ENCODE data around the gene DNAH8.
"Not testable (repeated sequence)": the region's sequence is repeated elsewhere in the genome, so short reads cannot be mapped to it uniquely, and the experiment has no call there.

The DNAH8 gene

GRCh38 chr6:38876475-38876874, 161.4 kb downstream of the DNAH8 start:
- no peak for DNase-seq (ENCODE audit: extremely low read depth in 1 of 2, low read depth in 1 of 2)

GRCh38 chr6:38877721-38878120, 162.6 kb downstream of the DNAH8 start:
- DNase-seq (ENCODE audit: extremely low read depth in 1 of 2, low read depth in 1 of 2) = no peak

- DNase-seq (ENCODE audit: extremely low read depth in 1 of 2, low read depth in 1 of 2) = no peak
Measured at GRCh38 chr6:38882157-38882556, 167.0 kb downstream of the DNAH8 start.

GRCh38 chr6:38897507-38897906, 182.4 kb downstream of the DNAH8 start:
- DNase-seq (ENCODE audit: extremely low read depth in 1 of 2, low read depth in 1 of 2) = no peak

- DNase-seq (ENCODE audit: extremely low read depth in 1 of 2, low read depth in 1 of 2) = no peak
Measured at GRCh38 chr6:38901802-38902522, 186.9 kb downstream of the DNAH8 start.

GRCh38 chr6:38906582-38906981, 191.5 kb downstream of the DNAH8 start:
- no peak for DNase-seq (ENCODE audit: extremely low read depth in 1 of 2, low read depth in 1 of 2)

GRCh38 chr6:38907264-38907663, 192.2 kb downstream of the DNAH8 start:
- no peak for DNase-seq (ENCODE audit: extremely low read depth in 1 of 2, low read depth in 1 of 2)

- DNase-seq (ENCODE audit: extremely low read depth in 1 of 2, low read depth in 1 of 2) = no peak
Measured at GRCh38 chr6:38909015-38909730, 194.1 kb downstream of the DNAH8 start.

- no peak for DNase-seq (ENCODE audit: extremely low read depth in 1 of 2, low read depth in 1 of 2)
Measured at GRCh38 chr6:38910207-38910606, 195.1 kb downstream of the DNAH8 start.

GRCh38 chr6:38912378-38912777, 197.3 kb downstream of the DNAH8 start:
- DNase-seq (ENCODE audit: extremely low read depth in 1 of 2, low read depth in 1 of 2) = no peak

- no peak for DNase-seq (ENCODE audit: extremely low read depth in 1 of 2, low read depth in 1 of 2)
Measured at GRCh38 chr6:38915205-38915925, 200.3 kb downstream of the DNAH8 start.

- DNase-seq (ENCODE audit: extremely low read depth in 1 of 2, low read depth in 1 of 2) = not testable (repeated sequence)
Measured at GRCh38 chr6:38921540-38921939, 206.4 kb downstream of the DNAH8 start.

GRCh38 chr6:38924791-38925509, 209.8 kb downstream of the DNAH8 start:
- no peak for DNase-seq (ENCODE audit: extremely low read depth in 1 of 2, low read depth in 1 of 2)

GRCh38 chr6:38929560-38929959, 214.4 kb downstream of the DNAH8 start:
- no peak for DNase-seq (ENCODE audit: extremely low read depth in 1 of 2, low read depth in 1 of 2)

- DNase-seq (ENCODE audit: extremely low read depth in 1 of 2, low read depth in 1 of 2) = no peak
Measured at GRCh38 chr6:38933426-38933825, 218.3 kb downstream of the DNAH8 start.

- no peak for DNase-seq (ENCODE audit: extremely low read depth in 1 of 2, low read depth in 1 of 2)
Measured at GRCh38 chr6:38935051-38935450, 219.9 kb downstream of the DNAH8 start.

GRCh38 chr6:38937839-38938613, 222.9 kb downstream of the DNAH8 start:
- no peak for DNase-seq (ENCODE audit: extremely low read depth in 1 of 2, low read depth in 1 of 2)

GRCh38 chr6:38938741-38939140, 223.6 kb downstream of the DNAH8 start:
- no peak for DNase-seq (ENCODE audit: extremely low read depth in 1 of 2, low read depth in 1 of 2)

GRCh38 chr6:38942442-38942841, 227.3 kb downstream of the DNAH8 start:
- no peak for DNase-seq (ENCODE audit: extremely low read depth in 1 of 2, low read depth in 1 of 2)

- DNase-seq (ENCODE audit: extremely low read depth in 1 of 2, low read depth in 1 of 2) = no peak
Measured at GRCh38 chr6:38942965-38943364, 227.9 kb downstream of the DNAH8 start.
